Effector memory CD8-positive, alpha-beta T cell (primary cell): ENCODE data around the gene PCDHGC5.

Experiments
- ATAC-seq: fragments of 150-1000 bp; cut with Tn5 transposase; replicated peaks from 2 replicates; pipeline ENCODE4 v1.10.0; 2021; ENCODE audit warnings: mild to moderate bottlenecking, moderate library complexity
- DNase-seq, 3 experiments: peaks; one replicate each; pipeline ENCODE4 v3.0.0; 2021
- H3K27ac Mint-ChIP-seq, 2 donors: one replicate each; pipeline ENCODE4 v1.8.0; 2022; ENCODE audit warnings: mild to moderate bottlenecking in 2 of 2, mixed read lengths in 2 of 2, moderate library complexity in 2 of 2
- H3K27me3 Mint-ChIP-seq, 2 donors: one replicate each; pipeline ENCODE4 v1.8.0; 2022; ENCODE audit warnings: mixed read lengths in 2 of 2
- H3K36me3 Mint-ChIP-seq: one replicate; pipeline ENCODE4 v1.8.0; 2022; ENCODE audit warnings: mild to moderate bottlenecking, moderate library complexity, mixed read lengths; ENCODE audit not compliant: insufficient read depth
- H3K4me1 Mint-ChIP-seq, 2 donors: one replicate each; pipeline ENCODE4 v1.8.0; 2022; ENCODE audit warnings: low read depth in 2 of 2, mixed read lengths in 2 of 2
- H3K4me3 Mint-ChIP-seq, 2 donors: one replicate each; pipeline ENCODE4 v1.8.0; 2022; ENCODE audit warnings: mild to moderate bottlenecking in 2 of 2, mixed read lengths in 2 of 2, moderate library complexity in 2 of 2
- H3K9me3 Mint-ChIP-seq, 2 donors: one replicate each; pipeline ENCODE4 v1.8.0; 2022; ENCODE audit warnings: mixed read lengths in 2 of 2
- total RNA-seq, 9 experiments: gene quantifications; one replicate each; lab custom pipeline; 2026; lab: John Stamatoyannopoulos, UW

Gene PCDHGC5
- 0 to 0.10 (median 0) reads per million in 9 experiments for total RNA-seq

DNA sequence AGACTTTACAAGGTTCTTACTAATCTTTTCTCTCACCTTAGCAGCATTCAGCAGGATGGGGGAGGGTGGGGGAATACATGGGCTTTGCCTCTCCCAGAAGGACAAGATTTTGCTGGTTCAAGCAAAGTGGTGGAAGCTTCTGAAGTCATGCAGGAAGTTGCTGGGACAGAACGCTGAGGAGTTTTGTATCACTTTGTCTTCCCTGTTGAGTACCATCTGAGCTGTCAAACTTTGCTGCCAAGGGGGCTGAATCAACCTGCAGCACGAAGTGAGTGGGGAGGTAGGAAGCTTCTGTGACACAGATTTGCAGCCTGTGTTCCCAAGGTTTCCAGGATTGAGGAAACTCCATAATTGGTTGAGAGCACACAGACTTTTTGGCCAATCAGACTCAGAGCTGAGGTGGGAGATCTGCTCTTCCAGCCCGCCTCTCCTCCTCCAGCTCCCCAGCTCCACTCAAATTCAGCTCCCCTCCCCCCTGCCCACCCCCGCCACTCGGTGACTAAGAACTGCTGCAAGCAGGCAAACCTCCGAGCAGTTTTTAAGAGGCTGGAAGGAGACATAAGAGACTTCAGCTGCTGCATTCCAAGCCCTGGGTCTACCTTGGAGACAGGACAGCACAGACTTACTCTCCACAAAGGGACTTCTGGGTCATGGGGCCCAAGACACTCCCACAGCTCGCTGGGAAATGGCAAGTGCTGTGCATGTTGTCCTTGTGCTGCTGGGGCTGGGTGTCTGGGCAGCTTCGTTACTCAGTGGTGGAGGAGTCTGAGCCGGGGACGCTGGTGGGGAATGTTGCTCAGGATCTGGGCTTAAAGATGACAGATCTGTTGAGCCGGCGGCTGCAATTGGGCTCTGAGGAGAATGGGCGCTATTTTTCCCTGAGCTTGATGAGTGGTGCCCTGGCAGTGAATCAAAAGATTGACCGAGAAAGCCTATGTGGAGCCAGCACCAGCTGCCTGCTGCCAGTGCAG is at the start of gene PCDHGC5:
Gene PCDHGC5, plus strand, starts transcription at position 491 of the 971 bp plus-strand sequence. Its CDS starts 160 bp downstream, at position 651.
- no peak for DNase-seq

GRCh38 chr5:141439411-141440141 is 49.3 kb upstream of the PCDHGC5 start:
- Mint-ChIP-seq H3K36me3 (no peaks in the 10 kb centered on the region), H3K27me3 (peaks cover 4 to 50% of the 10 kb centered on the region in 2 donors), H3K27ac (no peak overlapping the region), H3K4me3 (no peak overlapping the region), H3K4me1 (no peaks in the 10 kb centered on the region), H3K9me3 (peaks cover 2 to 6% of the 10 kb centered on the region in 2 donors)
- DNase-seq, result no peak
- no peak for ATAC-seq

More for the DNA sequence above, at the start of gene PCDHGC5:
- Mint-ChIP-seq H3K36me3 (no peaks in the 10 kb centered on the region), H3K27me3 (peaks cover 72 to 96% of the 10 kb centered on the region in 2 donors), H3K9me3 (no peaks in the 10 kb centered on the region), H3K4me3 (no peak within 1 kb of the TSS), H3K27ac (no peak within 1 kb of the TSS), H3K4me1 (peaks cover 8 to 12% of the 10 kb centered on the region in 2 donors)
- no peak for ATAC-seq

GRCh38 chr5:141440341-141440740 is 48.5 kb upstream of the PCDHGC5 start:
- Mint-ChIP-seq H3K4me3 (no peak overlapping the region), H3K27ac (no peak overlapping the region), H3K4me1 (no peaks in the 10 kb centered on the region), H3K27me3 (peaks cover 7 to 55% of the 10 kb centered on the region in 2 donors), H3K9me3 (peaks cover 2 to 6% of the 10 kb centered on the region in 2 donors), H3K36me3 (no peaks in the 10 kb centered on the region)
- ATAC-seq (no peak), DNase-seq (no peak)

DNA sequence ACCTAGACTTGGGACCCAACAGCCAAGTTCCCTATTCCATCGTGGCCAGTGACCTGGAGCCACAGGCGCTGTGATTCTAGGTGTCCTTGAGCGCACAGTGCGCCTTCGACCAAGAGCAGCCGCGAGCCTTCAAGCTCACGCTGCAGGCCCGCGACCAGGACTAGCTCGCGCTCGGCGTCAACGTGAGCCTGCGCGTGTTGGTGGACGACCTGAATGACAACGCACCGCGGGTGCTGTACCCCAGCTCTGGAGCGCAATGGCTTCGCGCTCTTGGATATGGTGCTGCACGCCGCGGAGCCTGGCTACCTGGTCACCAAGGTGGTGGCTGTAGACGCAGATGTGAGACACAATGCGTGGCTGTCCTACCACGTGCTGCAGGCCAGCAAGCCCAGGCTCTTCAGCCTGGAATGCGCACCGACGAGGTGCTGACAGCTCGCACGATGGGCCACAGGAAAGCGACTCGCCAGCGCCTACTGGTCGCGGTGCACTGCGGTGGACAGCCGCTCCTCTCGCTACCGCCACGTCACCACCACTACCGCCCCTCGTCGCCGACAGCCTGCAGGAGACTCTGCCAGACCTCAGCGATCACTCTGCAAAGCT is 47.2 kb upstream of the PCDHGC5 start:
- H3K36me3 Mint-ChIP-seq, result no peaks in the 10 kb centered on the region
- no peak overlapping the region for H3K4me3 Mint-ChIP-seq
- H3K9me3 Mint-ChIP-seq, result peaks cover 2 to 6% of the 10 kb centered on the region in 2 donors
- ATAC-seq (no peak), DNase-seq (no peak)
- no peak overlapping the region for H3K27ac Mint-ChIP-seq
- H3K27me3 Mint-ChIP-seq, result peaks cover 14 to 51% of the 10 kb centered on the region in 2 donors
- no peaks in the 10 kb centered on the region for H3K4me1 Mint-ChIP-seq

GRCh38 chr5:141465351-141465750 is 23.5 kb upstream of the PCDHGC5 start:
- Mint-ChIP-seq H3K27me3 (peaks cover 21 to 26% of the 10 kb centered on the region in 2 donors), H3K4me1 (no peaks in the 10 kb centered on the region), H3K4me3 (no peak overlapping the region), H3K27ac (no peak overlapping the region), H3K36me3 (no peaks in the 10 kb centered on the region), H3K9me3 (no peaks in the 10 kb centered on the region)
- ATAC-seq (no peak), DNase-seq (no peak)

DNA sequence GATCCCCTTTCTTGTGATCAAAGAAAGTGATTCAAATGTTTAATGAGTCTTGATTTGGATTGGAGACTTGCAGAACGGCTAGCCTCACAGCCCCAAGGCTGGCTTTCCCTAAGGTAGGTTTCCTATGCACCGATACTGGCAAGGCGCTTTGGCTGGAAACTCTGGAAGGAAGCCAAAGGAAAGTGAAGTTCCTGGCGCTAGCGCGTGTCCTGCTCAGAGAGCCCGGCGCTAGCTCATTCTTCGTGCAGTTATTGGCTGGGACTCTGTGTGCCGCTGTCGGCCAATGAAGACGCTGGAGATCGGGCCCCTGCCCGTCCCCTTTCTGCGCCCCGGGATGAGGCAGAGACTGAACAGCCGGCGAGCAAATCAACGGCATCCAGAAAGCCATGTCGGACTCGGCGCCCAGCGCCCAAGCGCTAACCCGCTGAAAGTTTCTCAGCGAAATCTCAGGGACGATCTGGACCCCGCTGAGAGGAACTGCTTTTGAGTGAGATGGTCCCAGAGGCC is 13.2 kb upstream of the PCDHGC5 start, which contains the start of gene PCDHGC3:
Gene PCDHGC3, plus strand, starts transcription at position 342 of the 507 bp plus-strand sequence. Its CDS starts 151 bp downstream, at position 493.
- no peak within 1 kb of the TSS for H3K27ac Mint-ChIP-seq
- H3K4me1 Mint-ChIP-seq, result peaks cover 18 to 24% of the 10 kb centered on the region in 2 donors
- peaks cover 74 to 76% of the 10 kb centered on the region in 2 donors for H3K27me3 Mint-ChIP-seq
- DNase-seq, result no peak
- peak within 1 kb of the TSS; percentile 78 to 85 for H3K4me3 Mint-ChIP-seq
- peak; percentile 45 for ATAC-seq
- peaks cover 2% of the 10 kb centered on the region for H3K36me3 Mint-ChIP-seq
- no peaks in the 10 kb centered on the region for H3K9me3 Mint-ChIP-seq

DNA sequence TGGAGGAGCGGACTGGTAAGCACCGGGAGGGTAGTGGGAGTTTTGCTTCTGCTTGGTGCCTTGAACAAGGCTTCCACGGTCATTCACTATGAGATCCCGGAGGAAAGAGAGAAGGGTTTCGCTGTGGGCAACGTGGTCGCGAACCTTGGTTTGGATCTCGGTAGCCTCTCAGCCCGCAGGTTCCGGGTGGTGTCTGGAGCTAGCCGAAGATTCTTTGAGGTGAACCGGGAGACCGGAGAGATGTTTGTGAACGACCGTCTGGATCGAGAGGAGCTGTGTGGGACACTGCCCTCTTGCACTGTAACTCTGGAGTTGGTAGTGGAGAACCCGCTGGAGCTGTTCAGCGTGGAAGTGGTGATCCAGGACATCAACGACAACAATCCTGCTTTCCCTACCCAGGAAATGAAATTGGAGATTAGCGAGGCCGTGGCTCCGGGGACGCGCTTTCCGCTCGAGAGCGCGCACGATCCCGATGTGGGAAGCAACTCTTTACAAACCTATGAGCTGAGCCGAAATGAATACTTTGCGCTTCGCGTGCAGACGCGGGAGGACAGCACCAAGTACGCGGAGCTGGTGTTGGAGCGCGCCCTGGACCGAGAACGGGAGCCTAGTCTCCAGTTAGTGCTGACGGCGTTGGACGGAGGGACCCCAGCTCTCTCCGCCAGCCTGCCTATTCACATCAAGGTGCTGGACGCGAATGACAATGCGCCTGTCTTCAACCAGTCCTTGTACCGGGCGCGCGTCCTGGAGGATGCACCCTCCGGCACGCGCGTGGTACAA is 12.6 kb upstream of the PCDHGC5 start:
- DNase-seq (no peak), ATAC-seq (no peak)
- Mint-ChIP-seq H3K27me3 (peaks cover 78 to 82% of the 10 kb centered on the region in 2 donors), H3K4me3 (peak overlapping the region; percentile 78 to 85), H3K36me3 (peaks cover 2% of the 10 kb centered on the region), H3K27ac (no peak overlapping the region), H3K4me1 (peaks cover 18 to 24% of the 10 kb centered on the region in 2 donors), H3K9me3 (no peaks in the 10 kb centered on the region)

GRCh38 chr5:141477044-141477575 is 11.8 kb upstream of the PCDHGC5 start:
- Mint-ChIP-seq H3K27me3 (peaks cover 78 to 89% of the 10 kb centered on the region in 2 donors), H3K36me3 (peaks cover 2% of the 10 kb centered on the region), H3K9me3 (no peaks in the 10 kb centered on the region), H3K4me1 (peaks cover 18 to 24% of the 10 kb centered on the region in 2 donors), H3K4me3 (peak overlapping the region; percentile 41 to 85), H3K27ac (no peak overlapping the region)
- no peak for DNase-seq
- no peak for ATAC-seq

DNA sequence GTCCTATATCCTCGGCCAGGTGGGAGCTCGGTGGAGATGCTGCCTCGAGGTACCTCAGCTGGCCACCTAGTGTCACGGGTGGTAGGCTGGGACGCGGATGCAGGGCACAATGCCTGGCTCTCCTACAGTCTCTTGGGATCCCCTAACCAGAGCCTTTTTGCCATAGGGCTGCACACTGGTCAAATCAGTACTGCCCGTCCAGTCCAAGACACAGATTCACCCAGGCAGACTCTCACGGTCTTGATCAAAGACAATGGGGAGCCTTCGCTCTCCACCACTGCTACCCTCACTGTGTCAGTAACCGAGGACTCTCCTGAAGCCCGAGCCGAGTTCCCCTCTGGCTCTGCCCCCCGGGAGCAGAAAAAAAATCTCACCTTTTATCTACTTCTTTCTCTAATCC is 11.1 kb upstream of the PCDHGC5 start:
- H3K27me3 Mint-ChIP-seq, result peaks cover 85 to 96% of the 10 kb centered on the region in 2 donors
- DNase-seq (no peak), ATAC-seq (no peak)
- H3K4me1 Mint-ChIP-seq, result peaks cover 18 to 24% of the 10 kb centered on the region in 2 donors
- no peaks in the 10 kb centered on the region for H3K9me3 Mint-ChIP-seq
- peak overlapping the region in 1 of 2 donors; percentile 85 for H3K4me3 Mint-ChIP-seq
- peaks cover 2% of the 10 kb centered on the region for H3K36me3 Mint-ChIP-seq
- no peak overlapping the region for H3K27ac Mint-ChIP-seq

DNA sequence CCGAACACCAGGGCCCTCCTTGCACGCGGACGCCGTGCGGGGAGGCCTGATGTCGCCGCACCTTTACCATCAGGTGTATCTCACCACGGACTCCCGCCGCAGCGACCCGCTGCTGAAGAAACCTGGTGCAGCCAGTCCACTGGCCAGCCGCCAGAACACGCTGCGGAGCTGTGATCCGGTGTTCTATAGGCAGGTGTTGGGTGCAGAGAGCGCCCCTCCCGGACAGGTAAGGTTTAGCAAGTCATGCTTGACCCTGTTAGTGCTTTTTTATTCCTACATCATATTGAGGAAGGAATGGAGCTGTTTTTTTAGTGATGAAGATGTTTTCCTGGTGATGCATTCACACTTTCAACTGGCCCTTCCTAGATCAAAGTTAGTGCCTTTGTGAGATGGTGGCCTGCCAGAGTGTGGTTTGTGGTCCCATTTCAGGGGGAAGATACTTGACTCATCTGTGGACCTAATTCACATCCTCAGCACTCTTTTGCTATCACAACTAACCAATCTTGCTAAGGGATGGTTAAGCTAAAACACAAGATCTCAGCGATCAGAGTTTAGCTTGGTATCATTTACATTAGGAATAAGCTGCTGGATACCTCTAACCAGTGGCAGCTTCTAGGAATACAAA is 10.4 kb upstream of the PCDHGC5 start:
- no peak overlapping the region for H3K27ac Mint-ChIP-seq
- H3K27me3 Mint-ChIP-seq, result peaks cover 89 to 99% of the 10 kb centered on the region in 2 donors
- ATAC-seq (no peak), DNase-seq (no peak)
- H3K36me3 Mint-ChIP-seq, result peaks cover 2% of the 10 kb centered on the region
- no peaks in the 10 kb centered on the region for H3K9me3 Mint-ChIP-seq
- H3K4me3 Mint-ChIP-seq, result peak overlapping the region in 1 of 2 donors; percentile 12
- H3K4me1 Mint-ChIP-seq, result peaks cover 18 to 24% of the 10 kb centered on the region in 2 donors

DNA sequence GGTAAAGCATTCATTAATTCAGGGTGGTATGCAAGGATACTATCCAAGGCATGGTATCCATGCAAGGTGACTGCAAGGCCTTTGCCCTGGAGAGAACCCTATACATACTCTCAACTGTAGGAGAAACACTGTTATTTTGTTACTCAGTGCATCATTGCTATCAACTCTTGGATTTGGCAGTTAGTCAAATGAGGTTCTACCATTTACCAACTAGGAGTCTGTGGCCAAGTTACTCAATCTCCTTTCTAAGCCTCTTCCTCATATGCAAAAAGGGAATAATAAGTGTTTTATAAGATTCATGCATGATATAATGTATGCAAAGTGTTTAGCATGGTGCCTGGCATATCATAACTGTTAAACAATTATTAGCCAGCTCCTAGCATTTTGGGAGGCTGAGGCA is 9.1 kb upstream of the PCDHGC5 start:
- DNase-seq (no peak), ATAC-seq (no peak)
- no peaks in the 10 kb centered on the region for H3K9me3 Mint-ChIP-seq
- H3K4me3 Mint-ChIP-seq, result no peak overlapping the region
- peaks cover 24 to 26% of the 10 kb centered on the region in 2 donors for H3K4me1 Mint-ChIP-seq
- no peak overlapping the region for H3K27ac Mint-ChIP-seq
- H3K36me3 Mint-ChIP-seq, result peaks cover 2% of the 10 kb centered on the region
- H3K27me3 Mint-ChIP-seq, result peaks cover 90 to 99% of the 10 kb centered on the region in 2 donors

- Mint-ChIP-seq H3K9me3 (no peaks in the 10 kb centered on the region), H3K4me1 (peaks cover 7 to 8% of the 10 kb centered on the region in 2 donors), H3K4me3 (no peak overlapping the region), H3K27me3 (peaks cover 81 to 98% of the 10 kb centered on the region in 2 donors), H3K36me3 (no peaks in the 10 kb centered on the region), H3K27ac (no peak overlapping the region)
- no peak for ATAC-seq
- no peak for DNase-seq
Measured at GRCh38 chr5:141483902-141484301, 5.0 kb upstream of the PCDHGC5 start.
